Cerebellar nuclear complex (tissue), 1 donor: ENCODE measurements around the gene ABCG8.

Experiments used
- DNase-seq, 2 experiments: peaks; one replicate each; lab custom pipeline; 2025; lab: John Stamatoyannopoulos, UW

ABCG8 gene

GRCh38 chr2:43838560-43839267 lies at the start of gene ABCG8, which contains the start of gene ABCG5:
TSS of gene ABCG8 (plus strand) at chr2:43838971. CDS start at chr2:43839054, 83 bp downstream.
TSS of gene ABCG5 (minus strand) at chr2:43838839. CDS start at chr2:43838679, 160 bp downstream.
- no peak for DNase-seq

GRCh38 chr2:43790147-43790546 lies 48.6 kb upstream of the ABCG8 start:
- no peak for DNase-seq

DNA sequence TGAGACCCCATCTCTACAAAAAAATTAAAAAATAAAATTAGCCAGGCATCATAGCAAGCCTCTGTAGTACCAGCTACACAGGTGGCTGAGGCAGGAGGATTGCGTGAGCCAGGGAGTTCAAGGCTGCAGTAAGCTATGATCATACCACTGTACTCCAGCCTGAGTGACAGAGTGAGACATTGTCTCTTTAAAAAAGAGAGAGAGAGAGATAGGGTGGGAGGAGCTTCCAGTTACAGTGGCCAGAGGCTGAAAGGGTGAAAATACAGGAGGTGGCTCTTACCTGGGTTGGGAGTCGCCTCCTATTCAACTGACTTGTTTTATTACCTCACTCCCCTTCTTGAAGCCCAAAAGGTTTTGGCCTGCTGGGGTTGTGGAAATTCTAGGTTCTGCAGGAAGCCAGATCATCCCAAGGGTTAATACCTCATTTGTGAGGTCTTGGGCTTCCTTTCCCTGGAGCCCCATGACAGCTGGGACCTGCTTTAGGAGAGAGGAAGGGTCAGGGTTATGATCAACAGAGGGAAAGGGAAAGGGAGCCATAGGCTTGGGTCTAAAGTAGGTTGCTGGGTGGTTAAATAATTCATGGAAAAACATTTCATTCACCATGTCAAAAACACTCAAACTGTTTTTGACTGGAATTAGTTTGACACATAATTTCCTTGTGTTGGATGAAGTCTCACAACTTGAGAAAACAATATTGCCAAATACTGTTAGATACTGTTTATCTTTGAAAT lies 47.6 kb upstream of the ABCG8 start:
- DNase-seq, result no peak

DNA sequence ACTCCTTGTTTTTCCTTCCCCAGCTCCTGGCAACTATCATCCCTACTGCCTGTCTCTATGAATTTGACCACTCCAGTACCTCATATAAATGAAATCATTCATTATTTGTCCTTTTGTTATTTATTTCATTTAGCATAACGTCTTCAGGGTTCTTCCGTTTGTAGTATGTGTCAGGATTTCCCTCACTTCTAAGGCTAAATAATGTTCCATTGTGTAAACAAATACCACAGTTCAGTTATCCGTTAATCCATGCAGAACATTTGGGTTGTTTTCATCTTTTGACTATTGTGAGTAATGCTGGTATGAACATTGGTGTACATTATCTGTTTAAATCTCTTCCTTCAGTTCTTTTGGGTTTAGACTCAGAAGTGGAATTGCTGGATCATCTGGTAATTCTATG lies 46.1 kb upstream of the ABCG8 start:
- no peak for DNase-seq

GRCh38 chr2:43794956-43795355 lies 43.8 kb upstream of the ABCG8 start:
- no peak for DNase-seq

DNA sequence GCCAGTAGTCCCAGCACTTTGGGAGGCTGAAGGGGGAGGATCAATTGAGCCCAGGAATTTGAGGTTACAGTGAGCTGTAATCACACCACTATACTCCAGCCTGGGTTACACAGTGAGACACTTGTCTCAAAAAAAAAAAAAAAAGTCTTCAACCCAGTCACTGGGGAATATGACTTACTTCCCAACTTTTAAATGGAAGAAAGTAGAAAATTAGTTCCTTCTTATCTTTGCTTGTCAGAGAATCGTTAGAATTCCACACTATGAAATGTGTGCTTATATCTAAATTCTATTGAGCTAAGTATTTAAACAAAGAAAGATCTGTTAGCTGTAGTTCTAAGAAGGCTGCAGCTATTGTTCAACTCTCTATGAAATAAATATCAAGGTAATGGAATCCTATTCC lies 42.6 kb upstream of the ABCG8 start:
- no peak for DNase-seq

- DNase-seq, result no peak
Measured at GRCh38 chr2:43798300-43798699, 40.5 kb upstream of the ABCG8 start.

DNA sequence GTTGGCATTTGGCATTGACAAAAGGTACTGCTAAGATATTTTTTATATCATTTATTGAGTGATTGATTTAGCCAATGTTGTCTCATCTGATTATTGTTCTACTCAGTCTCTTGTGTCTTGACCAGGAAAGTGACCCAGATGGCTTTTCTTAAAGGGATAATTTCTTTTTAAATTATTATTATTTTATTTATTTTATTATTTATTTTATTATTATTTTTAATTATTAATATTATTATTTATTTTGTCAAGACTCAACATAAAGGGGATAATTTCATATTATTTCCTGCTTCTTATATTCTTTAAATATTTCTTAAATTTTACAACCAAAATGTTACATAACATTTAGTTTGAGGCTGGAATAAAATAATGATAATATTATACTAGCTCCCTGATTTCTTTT lies 37.9 kb upstream of the ABCG8 start:
- DNase-seq, result no peak

DNA sequence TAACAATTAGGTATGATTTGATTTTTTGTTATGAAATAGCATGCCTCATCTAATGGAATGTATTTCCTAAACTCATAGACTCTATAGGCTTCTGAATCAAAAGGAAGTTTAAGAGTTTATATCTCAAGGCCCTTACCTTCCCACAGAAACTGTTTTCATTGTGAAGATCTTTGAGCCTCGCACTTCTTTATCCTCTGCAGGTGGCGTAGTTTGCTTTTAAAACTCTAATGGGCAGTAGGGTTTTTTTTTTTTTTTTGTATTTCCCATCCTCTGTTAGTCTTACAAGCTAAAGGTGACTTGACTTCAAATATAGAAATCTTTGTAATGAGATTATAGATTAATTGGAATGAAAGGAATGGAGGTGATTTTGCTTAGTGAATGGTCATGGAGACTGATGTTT lies 36.6 kb upstream of the ABCG8 start:
- no peak for DNase-seq

DNA sequence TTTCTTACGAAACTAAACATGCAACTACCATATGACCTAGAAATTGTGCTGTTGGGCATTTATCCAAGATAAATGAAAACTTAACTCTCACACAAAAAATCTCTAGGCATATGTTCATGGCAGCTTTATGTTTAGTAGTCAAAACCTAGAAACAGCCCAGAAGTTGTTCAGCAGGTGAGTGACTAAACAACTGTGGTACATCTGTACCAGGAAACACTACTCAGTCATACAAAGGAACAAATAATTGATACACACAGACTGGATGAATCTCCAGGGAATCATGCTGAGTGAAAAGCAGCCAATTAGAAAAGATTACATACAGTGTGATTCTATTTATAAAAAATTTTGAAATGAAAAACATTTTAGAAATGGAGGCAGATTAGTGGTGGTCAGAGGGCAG lies 35.7 kb upstream of the ABCG8 start:
- DNase-seq, result no peak

DNA sequence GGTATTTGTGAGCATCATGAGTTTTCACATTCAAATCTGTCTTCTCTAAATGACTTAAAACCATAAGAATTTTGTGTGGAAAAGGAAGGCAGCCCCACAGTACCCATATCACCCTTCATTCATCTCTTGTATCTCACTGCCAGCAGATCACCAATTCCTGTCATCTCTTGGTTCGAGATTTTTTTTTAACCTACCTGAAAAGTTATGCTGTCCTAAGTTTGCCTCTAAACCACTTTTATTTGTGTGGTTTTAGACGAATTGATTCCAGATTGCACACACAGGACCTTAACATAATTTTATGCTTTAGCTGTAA lies 32.1 kb upstream of the ABCG8 start:
- DNase-seq, result no peak

- DNase-seq, result no peak
Measured at GRCh38 chr2:43810452-43810851, 28.3 kb upstream of the ABCG8 start.

DNA sequence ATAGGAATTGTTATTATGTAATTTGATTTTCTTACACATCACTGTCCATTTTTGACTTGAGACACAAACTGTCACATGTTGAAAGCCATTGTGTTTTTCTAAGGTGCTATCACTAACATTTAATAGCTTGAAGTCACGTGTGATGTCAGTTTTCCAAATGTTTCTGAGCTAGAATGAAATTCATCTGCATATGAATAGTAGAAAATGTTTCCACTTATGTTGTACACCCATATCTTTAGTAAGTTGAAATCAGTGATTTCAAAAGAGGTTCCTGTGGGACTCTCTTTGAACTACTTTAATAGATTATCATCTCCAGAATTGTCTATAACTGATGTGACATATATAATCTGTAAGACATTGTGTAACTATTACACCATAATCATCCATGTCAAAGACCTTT lies 27.9 kb upstream of the ABCG8 start:
- no peak for DNase-seq

- DNase-seq, result no peak
Measured at GRCh38 chr2:43812006-43812405, 26.8 kb upstream of the ABCG8 start.

GRCh38 chr2:43812947-43813346 lies 25.8 kb upstream of the ABCG8 start:
- DNase-seq, result no peak

GRCh38 chr2:43814711-43815110 lies 24.1 kb upstream of the ABCG8 start:
- DNase-seq, result no peak

GRCh38 chr2:43818761-43819160 lies 20.0 kb upstream of the ABCG8 start:
- no peak for DNase-seq

GRCh38 chr2:43819491-43820163 lies 19.1 kb upstream of the ABCG8 start:
- no peak for DNase-seq

DNA sequence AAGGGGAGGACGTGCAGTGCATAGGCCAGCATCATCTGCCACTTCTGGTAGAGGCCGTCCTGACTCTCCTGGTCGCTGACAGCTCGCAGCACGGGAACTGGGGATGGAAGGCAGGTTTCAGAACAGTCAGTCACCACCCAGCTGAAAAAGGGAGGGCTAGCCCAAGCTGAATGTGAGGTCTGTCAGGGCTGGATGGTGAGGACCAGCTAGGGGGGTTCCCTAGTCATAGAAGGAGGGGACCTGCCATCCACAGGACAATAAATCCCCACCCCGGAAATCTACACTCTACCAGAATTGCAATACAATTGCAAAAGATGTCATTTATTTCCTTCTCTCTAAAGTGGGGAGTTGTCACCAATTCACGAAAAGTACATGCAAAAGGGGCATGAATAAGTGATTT lies 15.9 kb upstream of the ABCG8 start:
- DNase-seq, result no peak

DNA sequence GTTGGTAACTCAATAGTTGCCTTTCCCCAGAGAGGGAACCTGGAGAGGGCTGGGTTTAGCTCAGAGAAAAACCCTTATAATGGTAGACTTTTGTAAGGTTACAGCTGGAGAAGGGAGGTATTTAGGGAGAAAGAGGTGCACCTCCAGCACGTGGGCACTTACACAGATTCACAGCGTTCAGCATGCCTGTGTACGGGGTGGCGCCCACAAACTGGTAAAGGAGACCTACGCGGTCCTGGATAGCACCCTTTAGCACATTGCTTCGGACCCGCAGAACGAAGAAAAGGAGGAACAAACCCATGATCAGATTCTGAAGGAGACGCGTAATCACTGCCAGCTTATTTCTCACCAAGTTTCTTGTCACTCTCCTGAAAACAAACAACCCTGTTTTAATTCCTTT lies 15.0 kb upstream of the ABCG8 start:
- DNase-seq, result no peak

GRCh38 chr2:43824512-43824911 lies 14.3 kb upstream of the ABCG8 start:
- no peak for DNase-seq

- no peak for DNase-seq
Measured at GRCh38 chr2:43824951-43825493, 13.7 kb upstream of the ABCG8 start.

DNA sequence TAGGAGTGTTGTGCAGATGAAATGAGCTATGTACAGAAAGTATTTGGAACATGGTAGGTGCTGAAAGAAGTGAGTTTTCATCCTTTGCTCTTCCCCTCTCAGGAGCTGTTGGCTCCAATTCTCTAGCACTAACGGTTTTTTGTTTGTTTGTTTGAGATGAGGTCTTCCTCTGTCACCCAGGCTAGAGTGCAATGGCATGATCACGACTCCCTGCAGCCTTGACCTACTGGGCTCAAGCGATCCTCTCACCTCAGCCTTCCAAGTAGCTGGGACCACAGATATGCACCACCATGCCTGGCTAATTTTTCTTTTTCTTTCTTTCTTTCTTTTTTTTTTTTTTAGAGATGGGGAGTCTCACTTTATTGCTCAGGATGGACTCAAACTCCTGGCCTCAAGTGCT lies 12.9 kb upstream of the ABCG8 start:
- DNase-seq, result no peak
